Prostate gland (tissue), 2 donors: ENCODE data around the gene SCGB1C1. TPM values are rescaled to one million over a fixed set of nuclear protein-coding genes. Genes with fewer than 3 reads are reported as not detected.

Source experiments
- DNase-seq: peaks from one replicate; pipeline ENCODE4 v3.0.0-alpha.2; 2019; ENCODE audit warnings: low spot score
- H3K27ac ChIP-seq, 2 donors: fragments of 200-600 bp; sonication (generic); 2 replicates each; pipeline ENCODE4 v1.5.1; 2017 to 2019
- H3K27me3 ChIP-seq: fragments of 200-600 bp; sonication (generic); replicated peaks from 2 replicates; pipeline ENCODE4 v1.5.1; 2019; ENCODE audit not compliant: insufficient read depth
- H3K36me3 ChIP-seq, 2 donors: fragments of 200-600 bp; sonication (generic); 1 replicate in 1 of 2; 2 replicates in 1 of 2; pipeline versions ENCODE4 v1.5.1 to v1.8.1; 2017 to 2019
- H3K4me1 ChIP-seq: fragments of 200-600 bp; sonication (generic); replicated peaks from 2 replicates; pipeline ENCODE4 v1.5.1; 2019
- H3K4me3 ChIP-seq, 2 donors: fragments of 200-600 bp; sonication (generic); 2 replicates each; pipeline ENCODE4 v1.5.1; 2017 to 2019
- H3K9me3 ChIP-seq: fragments of 200-600 bp; sonication (generic); 2 replicates; pipeline ENCODE4 v1.5.1; 2017
- CTCF ChIP-seq, 4 experiments: fragments of 200-600 bp in 2 of 4; fragments of 450-650 bp in 2 of 4; sonication (generic) in 2 of 4; IDR thresholded peaks; 1 replicate in 3 of 4; 2 replicates in 1 of 4; pipeline ENCODE4 v1.5.1; 2016 to 2019; ENCODE audit warnings: antibody characterized with exemption in 4 of 4, mild to moderate bottlenecking in 2 of 4, moderate library complexity in 2 of 4
- POLR2A ChIP-seq: fragments of 450-650 bp; IDR thresholded peaks from one replicate; pipeline ENCODE4 v1.6.1; 2016; ENCODE audit warnings: antibody characterized with exemption, mild to moderate bottlenecking
- POLR2AphosphoS5 ChIP-seq: sonication (generic); formaldehyde crosslinking; IDR thresholded peaks from one replicate; pipeline ENCODE4 v1.6.1; 2017; ENCODE audit warnings: antibody characterized with exemption
- WGBS: methylation state at CpG from one replicate; pipeline ENCODE4 v1.1.5; 2018; 5-methylcytosine and 5-hydroxymethylcytosine counted together
- intact Hi-C: fragments of 100-400 bp; cut with DNase I; formaldehyde crosslinking; loops from one replicate; pipeline ENCODE4 v1.14.2; 2022
- total RNA-seq, 2 donors: library from RNA; depleted of rRNA; stranded (reverse); fragments of >200 nt; gene quantifications; one replicate each; pipeline ENCODE4 v1.1.0, GENCODE V29; 2016

SCGB1C1 gene
- total RNA-seq, 2 donors from 2014 or later: not detected

- TF ChIP-seq CTCF (IDR thresholded peaks at IDR 0.05) (no peak), POLR2AphosphoS5 (no peak), POLR2A (no peak)
- intact Hi-C loops: no loop called here
- no peak overlapping the region for H3K27ac ChIP-seq
- no peaks in the 10 kb centered on the region for H3K36me3 ChIP-seq
- DNase-seq: no peak
- H3K27me3 ChIP-seq: no peaks in the 10 kb centered on the region
- WGBS: 80% methylated on average over 22 of the region's 23 CpGs
- H3K4me3 ChIP-seq: no peak overlapping the region
- no peaks in the 10 kb centered on the region for H3K9me3 ChIP-seq
- no peaks in the 10 kb centered on the region for H3K4me1 ChIP-seq
Observed at GRCh38 chr11:196786-197731, 4.2 kb downstream of the SCGB1C1 start.

- Histone ChIP-seq H3K9me3 (no peaks in the 10 kb centered on the region), H3K4me1 (no peaks in the 10 kb centered on the region), H3K4me3 (no peak overlapping the region), H3K27ac (no peak overlapping the region), H3K27me3 (no peaks in the 10 kb centered on the region), H3K36me3 (no peaks in the 10 kb centered on the region)
- no peak for TF ChIP-seq POLR2A
- no peak for TF ChIP-seq POLR2AphosphoS5
- TF ChIP-seq CTCF (IDR thresholded peaks at IDR 0.05): no peak
- 89% methylated on average over 9 of the region's 9 CpGs for WGBS
- DNase-seq: no peak
- intact Hi-C loops: no loop called here
Observed at GRCh38 chr11:197741-198235, 4.9 kb downstream of the SCGB1C1 start.

GRCh38 chr11:198236-198806 lies 5.4 kb downstream of the SCGB1C1 start:
- TF ChIP-seq CTCF (IDR thresholded peaks at IDR 0.05) (no peak), POLR2AphosphoS5 (no peak), POLR2A (no peak)
- H3K27ac ChIP-seq: no peak overlapping the region
- no peak overlapping the region for H3K4me3 ChIP-seq
- no peak for DNase-seq
- no peaks in the 10 kb centered on the region for H3K27me3 ChIP-seq
- 86% methylated on average over 21 of the region's 21 CpGs for WGBS
- H3K9me3 ChIP-seq: no peaks in the 10 kb centered on the region
- H3K4me1 ChIP-seq: no peaks in the 10 kb centered on the region
- no peaks in the 10 kb centered on the region for H3K36me3 ChIP-seq
- intact Hi-C loops: no loop called here

- WGBS: 86% methylated on average over 13 of the region's 13 CpGs
Observed at GRCh38 chr11:199004-199581, 6.2 kb downstream of the SCGB1C1 start.

More at GRCh38 chr11:199004-199581, 6.2 kb downstream of the SCGB1C1 start:
- Histone ChIP-seq H3K27ac (no peak overlapping the region), H3K9me3 (no peaks in the 10 kb centered on the region), H3K4me1 (no peaks in the 10 kb centered on the region), H3K27me3 (no peaks in the 10 kb centered on the region), H3K36me3 (peaks cover 0 to 1% of the 10 kb centered on the region in 2 donors), H3K4me3 (no peak overlapping the region)
- intact Hi-C loops: no loop called here
- DNase-seq: no peak
- TF ChIP-seq CTCF (IDR thresholded peaks at IDR 0.05) (no peak), POLR2AphosphoS5 (no peak), POLR2A (no peak)
